ENCODE measurements around the gene HRG. TPM values are rescaled to one million over a fixed set of nuclear protein-coding genes. Genes with fewer than 3 reads are reported as not detected.
A peak's percentile ranks its signal among the peaks of the same experiment; 100 is the strongest.

Gene HRG
- total and polyA plus RNA-seq, 2 of the 8 experiments (the other 6 are each of a cell fraction or from before 2014, with no cell fraction given) = 0.03 to 0.15 TPM

DNA sequence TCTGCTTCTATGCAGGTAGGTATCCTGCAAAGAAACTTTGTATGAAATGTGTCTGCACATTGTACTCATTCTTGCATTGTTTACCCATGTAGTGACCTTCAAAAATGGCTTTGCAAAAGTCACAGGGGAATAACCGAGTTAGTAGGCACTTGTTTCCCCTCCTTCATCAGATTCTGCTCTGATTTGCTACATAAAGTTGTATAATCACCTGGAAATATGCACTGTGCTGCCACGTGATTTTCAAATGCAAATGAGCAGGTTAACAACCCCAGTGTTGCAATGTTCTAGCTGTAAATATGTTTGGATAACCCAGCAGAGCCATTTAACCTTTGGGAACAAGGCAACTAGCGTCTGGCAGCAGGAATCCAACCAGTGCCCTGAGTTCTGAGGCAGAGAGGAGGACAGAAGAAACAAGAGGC lies 51.2 kb downstream of the HRG start, which contains the start of gene KNG1:
Gene KNG1, plus strand, starts transcription at position 321 of the 419 bp plus-strand sequence. CDS start 184 bp downstream, outside the sequence.
- Histone ChIP-seq H3K36me3 (ENCODE audit: control insufficient read depth in 2 of 4, insufficient read depth in 4 of 4, low read length in 3 of 4) (no peaks in the 10 kb centered on the region), H4K91ac (replicated peaks; ENCODE audit: insufficient read length, low read length) (no peak within 1 kb of the TSS), H2BK5ac (ENCODE audit: low read depth, low read length) (no peak within 1 kb of the TSS), H3K23ac (ENCODE audit: insufficient read length) (no peak within 1 kb of the TSS), H2AK5ac (ENCODE audit: low read depth, low read length) (no peak within 1 kb of the TSS), H3K4me2 (ENCODE audit: insufficient read depth in 1 of 2, low read depth in 2 of 2, low read length in 2 of 2) (no peak within 1 kb of the TSS), H3K18ac (ENCODE audit: extremely low read depth, low read length) (no peak within 1 kb of the TSS), H3K9me3 (ENCODE audit: insufficient read depth in 2 of 2, low read depth in 1 of 2, low read length in 1 of 2) (no peaks in the 10 kb centered on the region), H3K23me2 (ENCODE audit: low read depth, low read length) (peaks cover 2% of the 10 kb centered on the region; the same call in 1 of the 2 replicates), H2AFZ (ENCODE audit: low read length) (no peak within 1 kb of the TSS), H3K56ac (replicated peaks; ENCODE audit: insufficient read length, low read depth, low read length) (peak within 1 kb of the TSS; percentile 71), H3K4ac (replicated peaks; ENCODE audit: insufficient read length, low read depth, low read length) (no peak within 1 kb of the TSS), H3K79me1 (ENCODE audit: low read depth, low read length) (no peaks in the 10 kb centered on the region), H4K5ac (ENCODE audit: insufficient read length, low read depth, low read length) (no peak within 1 kb of the TSS), H2BK120ac (replicated peaks; ENCODE audit: low read depth, low read length) (no peak within 1 kb of the TSS), H4K20me1 (replicated peaks in 1 of 2; ENCODE audit: control insufficient read depth in 1 of 2, insufficient read depth in 2 of 2, low read length in 2 of 2) (no peaks in the 10 kb centered on the region), H2BK20ac (ENCODE audit: low read length) (no peak within 1 kb of the TSS), H3K4me1 (replicated peaks in 1 of 4; ENCODE audit: control insufficient read depth in 3 of 4, insufficient read depth in 4 of 4, low read length in 3 of 4) (peaks cover 0 to 4% (median 0%) of the 10 kb centered on the region in 4 experiments; a peak in 1 of 7 replicates), H3K79me2 (ENCODE audit: control insufficient read depth in 1 of 2, insufficient read depth in 2 of 2, low read length in 2 of 2) (no peaks in the 10 kb centered on the region), H3K14ac (ENCODE audit: insufficient read length) (no peak within 1 kb of the TSS), H2BK15ac (ENCODE audit: low read length) (no peak within 1 kb of the TSS), H2BK12ac (ENCODE audit: low read depth, low read length) (no peak within 1 kb of the TSS), H3K9ac (replicated peaks in 1 of 4; ENCODE audit: extremely low read depth in 1 of 4, low read depth in 3 of 4, low read length in 3 of 4) (no peak within 1 kb of the TSS), H3K27ac (ENCODE audit: low read depth, low read length) (no peak within 1 kb of the TSS), H3K4me3 (ENCODE audit: extremely low read depth in 1 of 4, insufficient read depth in 2 of 4, low read depth in 3 of 4, low read length in 4 of 4) (no peak within 1 kb of the TSS), H3K27me3 (replicated peaks in 1 of 4; ENCODE audit: control insufficient read depth in 3 of 4, extremely low read depth in 1 of 4, insufficient read depth in 3 of 4, low read length in 3 of 4) (no peaks in the 10 kb centered on the region), H4K8ac (ENCODE audit: extremely low read depth, insufficient read depth, low read length) (no peak within 1 kb of the TSS)
- WGBS, 2 experiments (ENCODE audit: extremely low coverage in 1 of 2, insufficient coverage in 1 of 2, insufficient read length in 1 of 2, insufficient replicate concordance in 2 of 2, low coverage in 1 of 2, low lambda C conversion rate in 2 of 2, missing lambda C conversion rate in 1 of 2) = 63% methylated on average over 3 of the region's 3 CpGs; no CpG with 5 or more reads in 1 of the 2 experiments
- POLR2A ChIA-PET (ENCODE audit: partially characterized antibody) = interaction anchor here (1.5 to 2.2 kb wide), 2 partner anchors 67 to 71 kb away, joined by 3 to 10 read pairs; partner anchors contain the start of gene EIF4A2
- TF ChIP-seq CHD2 (IDR thresholded peaks at IDR 0.05; ENCODE audit: low read length) (no peak), RNF2 (IDR thresholded peaks at IDR 0.05; ENCODE audit: borderline replicate concordance, low read depth, low read length, missing control alignments, poor library complexity, severe bottlenecking) (no peak), JUN (IDR thresholded peaks at IDR 0.05; ENCODE audit: low read depth, low read length) (no peak), TAF1 (IDR thresholded peaks at IDR 0.05; ENCODE audit: low read depth, low read length) (no peak), FOSL1 (IDR thresholded peaks at IDR 0.05; ENCODE audit: insufficient read depth, low read depth, low read length) (no peak), BRCA1 (IDR thresholded peaks at IDR 0.05; ENCODE audit: low read depth, low read length) (no peak), SUZ12 (IDR thresholded peaks at IDR 0.05; ENCODE audit: low read length) (no peak), BACH1 (IDR thresholded peaks at IDR 0.05; ENCODE audit: low read length) (no peak), KDM5A (IDR thresholded peaks at IDR 0.05; ENCODE audit: low read length) (no peak), SP1 (IDR thresholded peaks at IDR 0.05; ENCODE audit: low read depth, low read length) (no peak), SIX5 (IDR thresholded peaks at IDR 0.05; ENCODE audit: low read depth, low read length) (no peak)
- TF ChIP-seq, protein P1, sequence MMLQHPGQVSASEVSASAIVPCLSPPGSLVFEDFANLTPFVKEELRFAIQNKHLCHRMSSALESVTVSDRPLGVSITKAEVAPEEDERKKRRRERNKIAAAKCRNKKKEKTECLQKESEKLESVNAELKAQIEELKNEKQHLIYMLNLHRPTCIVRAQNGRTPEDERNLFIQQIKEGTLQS (IDR thresholded peaks at IDR 0.05; ENCODE audit: insufficient read depth, low read depth, low read length) = no peak
- TF ChIP-seq, protein P2, sequence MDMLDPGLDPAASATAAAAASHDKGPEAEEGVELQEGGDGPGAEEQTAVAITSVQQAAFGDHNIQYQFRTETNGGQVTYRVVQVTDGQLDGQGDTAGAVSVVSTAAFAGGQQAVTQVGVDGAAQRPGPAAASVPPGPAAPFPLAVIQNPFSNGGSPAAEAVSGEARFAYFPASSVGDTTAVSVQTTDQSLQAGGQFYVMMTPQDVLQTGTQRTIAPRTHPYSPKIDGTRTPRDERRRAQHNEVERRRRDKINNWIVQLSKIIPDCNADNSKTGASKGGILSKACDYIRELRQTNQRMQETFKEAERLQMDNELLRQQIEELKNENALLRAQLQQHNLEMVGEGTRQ (IDR thresholded peaks at IDR 0.05; ENCODE audit: low read length) = no peak
- CTCF ChIA-PET (ENCODE audit: partially characterized antibody) = interaction anchor here (1.0 kb wide), 1 partner anchor 100 kb away, joined by 4 read pairs; no protein-coding TSS in a partner anchor
- DNase-seq (ENCODE audit: low read depth in 1 of 2, low spot score in 2 of 2) (no peak), FAIRE-seq (no peak)
